CD4-positive, alpha-beta T cell treated with Interleukin-12 subunit alpha and Interleukin-12 subunit beta, for 1 hour (primary cell): ENCODE results near the gene OBSCN.
"Not testable (repeated sequence)": the region's sequence is repeated elsewhere in the genome, so short reads cannot be mapped to it uniquely, and the experiment has no call there.

Source experiments
- DNase-seq: peaks from one replicate; pipeline ENCODE4 v3.0.0-alpha.2; 2020

OBSCN gene

DNA sequence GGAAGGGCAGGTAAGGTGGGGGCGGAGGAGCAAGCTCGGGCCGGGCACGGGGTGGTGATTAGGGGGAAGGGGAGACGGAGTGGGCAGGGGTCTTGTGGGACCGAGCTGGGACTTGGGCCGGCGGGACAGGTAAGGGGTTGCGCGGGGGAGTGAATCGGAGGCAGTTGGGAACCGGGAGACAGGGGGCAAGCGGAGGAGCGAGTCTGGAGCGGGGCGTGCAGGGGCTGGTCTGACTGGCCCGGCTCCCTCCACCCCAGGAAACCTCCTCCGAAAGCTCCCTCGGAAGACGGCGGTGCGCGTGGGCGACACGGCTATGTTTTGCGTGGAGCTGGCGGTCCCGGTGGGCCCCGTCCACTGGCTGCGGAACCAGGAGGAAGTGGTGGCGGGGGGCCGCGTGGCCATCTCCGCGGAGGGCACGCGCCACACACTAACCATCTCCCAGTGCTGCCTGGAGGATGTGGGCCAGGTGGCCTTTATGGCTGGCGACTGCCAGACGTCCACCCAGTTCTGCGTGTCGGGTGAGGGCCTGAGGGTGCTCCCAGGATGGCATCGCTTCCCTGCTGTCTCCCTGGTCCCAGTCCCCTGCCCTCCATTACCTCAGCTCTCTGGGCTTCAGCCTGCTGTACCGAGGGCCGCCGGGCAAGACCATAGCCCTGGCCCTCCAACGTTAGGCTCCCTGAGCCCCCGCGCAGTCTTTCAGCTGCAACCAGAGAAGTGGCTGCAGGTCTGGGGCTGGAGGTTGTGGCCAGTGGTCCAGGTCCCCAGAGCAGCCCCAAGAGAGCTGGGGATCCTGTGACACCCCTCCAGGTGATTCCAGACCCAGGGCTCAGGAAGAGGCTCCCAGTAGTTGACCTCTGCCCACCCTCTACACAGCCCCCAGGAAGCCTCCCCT lies 6.3 kb downstream of the OBSCN start:
- DNase-seq = no peak

DNA sequence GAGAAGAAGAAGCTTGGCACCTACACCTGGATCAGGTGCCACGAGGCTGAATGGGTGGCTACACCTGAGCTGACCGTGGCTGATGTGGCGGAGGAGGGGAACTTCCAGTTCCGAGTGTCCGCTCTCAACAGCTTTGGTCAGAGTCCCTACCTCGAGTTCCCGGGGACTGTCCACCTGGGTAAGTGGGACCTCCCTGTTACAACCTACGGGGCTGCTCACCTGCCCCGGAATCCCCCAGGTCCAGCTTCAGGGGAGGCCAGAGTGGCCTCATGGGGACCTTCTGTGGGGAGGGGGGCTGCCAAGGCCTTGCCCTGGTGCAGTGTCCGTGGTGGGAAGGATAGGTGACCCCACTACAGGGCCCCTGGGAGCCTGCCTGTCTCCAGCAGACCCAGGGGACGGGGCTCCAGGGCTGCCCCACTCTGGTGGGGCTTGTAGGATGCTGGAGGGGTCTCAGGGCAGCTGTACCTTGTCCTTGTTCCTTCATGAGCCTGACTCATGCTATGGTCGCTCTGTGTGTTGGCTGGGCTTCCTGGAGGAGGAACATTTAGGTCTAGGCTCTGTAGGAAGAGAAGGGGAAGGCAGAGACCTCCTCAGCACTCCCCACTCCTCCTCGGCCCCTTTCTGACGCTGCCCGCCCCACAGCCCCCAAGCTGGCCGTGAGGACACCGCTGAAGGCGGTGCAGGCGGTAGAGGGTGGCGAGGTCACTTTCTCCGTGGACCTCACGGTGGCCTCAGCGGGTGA lies 7.2 kb downstream of the OBSCN start:
- DNase-seq = no peak

DNA sequence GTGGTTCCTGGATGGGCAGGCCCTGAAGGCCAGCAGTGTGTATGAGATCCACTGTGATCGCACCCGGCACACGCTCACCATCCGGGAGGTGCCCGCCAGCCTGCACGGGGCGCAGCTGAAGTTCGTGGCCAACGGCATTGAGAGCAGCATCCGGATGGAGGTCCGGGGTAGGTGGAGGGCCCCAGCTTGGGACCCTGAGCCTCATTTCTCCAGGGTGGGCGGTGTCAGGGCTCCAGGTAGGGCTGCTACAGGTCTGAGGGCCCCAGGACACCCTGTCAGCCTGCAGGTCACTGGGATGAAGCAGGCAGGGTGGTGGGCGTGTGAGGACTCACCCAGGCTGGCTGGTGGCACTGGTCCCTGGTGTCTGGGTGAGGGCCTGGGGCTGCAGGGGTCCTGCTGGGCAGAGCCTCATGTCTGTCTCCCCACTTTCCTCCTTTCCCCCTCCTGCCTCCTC lies 7.8 kb downstream of the OBSCN start:
- DNase-seq = no peak

DNA sequence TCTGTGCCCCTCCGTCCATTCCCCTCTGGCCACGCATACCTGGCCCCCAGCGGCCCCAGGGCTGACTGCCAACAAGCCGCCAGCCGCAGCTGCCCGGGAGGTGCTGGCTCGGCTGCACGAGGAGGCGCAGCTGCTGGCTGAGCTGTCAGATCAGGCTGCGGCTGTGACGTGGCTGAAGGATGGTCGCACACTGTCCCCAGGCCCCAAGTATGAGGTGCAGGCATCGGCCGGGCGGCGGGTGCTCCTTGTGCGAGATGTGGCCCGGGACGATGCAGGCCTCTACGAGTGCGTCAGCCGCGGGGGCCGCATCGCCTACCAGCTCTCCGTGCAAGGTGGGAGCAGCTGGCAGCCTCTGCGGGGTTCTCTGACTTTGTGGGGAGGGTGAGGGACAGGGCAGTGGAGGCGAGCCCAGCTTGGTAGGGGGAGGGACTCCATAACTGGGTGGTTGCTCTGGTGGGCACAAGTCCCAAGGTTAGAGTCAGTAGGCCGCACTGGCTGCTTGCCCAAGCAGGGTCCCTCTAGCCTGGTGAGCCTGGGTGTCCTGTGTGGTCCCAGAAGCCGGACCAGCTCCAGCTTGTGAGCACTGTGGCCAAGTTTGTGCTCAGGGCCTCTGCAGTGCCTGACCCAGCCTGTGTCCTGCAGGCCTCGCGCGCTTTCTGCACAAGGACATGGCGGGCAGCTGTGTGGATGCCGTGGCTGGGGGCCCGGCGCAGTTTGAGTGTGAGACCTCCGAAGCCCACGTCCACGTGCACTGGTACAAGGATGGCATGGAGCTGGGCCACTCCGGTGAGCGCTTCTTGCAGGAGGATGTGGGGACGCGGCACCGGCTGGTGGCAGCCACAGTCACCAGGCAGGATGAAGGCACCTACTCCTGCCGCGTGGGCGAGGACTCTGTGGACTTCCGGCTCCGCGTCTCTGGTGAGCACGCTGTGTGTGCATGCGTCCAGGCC lies 8.8 kb downstream of the OBSCN start:
- DNase-seq = no peak

DNA sequence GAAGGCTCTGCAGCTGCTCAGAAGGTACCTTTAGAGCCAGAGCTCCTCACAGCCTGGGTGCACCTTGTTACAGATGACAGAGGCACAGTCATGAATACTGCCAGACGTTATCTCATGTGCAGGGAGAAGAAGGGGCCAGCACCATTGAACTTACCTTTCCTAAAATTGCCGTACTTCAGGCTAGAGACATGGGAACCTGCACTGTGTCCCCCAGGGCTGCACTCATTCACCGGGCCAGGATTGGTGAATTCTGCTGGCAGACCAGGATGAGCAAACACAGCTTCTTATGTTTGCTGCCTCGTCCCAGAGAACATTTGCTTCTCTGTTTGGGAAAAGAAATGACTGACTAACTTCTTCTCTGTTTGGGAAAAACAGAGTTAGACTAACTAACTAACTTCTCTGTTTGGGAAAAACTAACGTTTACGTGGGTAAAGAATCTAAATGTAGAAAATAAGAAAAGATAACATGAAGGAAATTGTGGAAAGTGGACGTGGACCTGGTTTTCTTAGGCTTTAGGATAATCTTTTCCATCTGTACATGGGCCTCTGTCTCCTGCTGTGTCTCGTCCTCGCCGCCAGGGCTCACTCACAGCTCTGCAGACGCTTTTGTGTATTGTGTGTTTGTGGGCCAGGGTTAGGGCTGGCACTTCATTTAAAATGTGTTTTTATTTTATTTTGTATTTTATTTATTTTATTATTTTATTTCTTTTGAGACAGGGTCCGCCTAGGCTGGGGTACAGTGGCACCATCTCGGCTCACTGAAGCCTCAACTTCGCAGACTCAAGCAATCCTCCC lies 9.9 kb downstream of the OBSCN start:
- DNase-seq = no peak

DNA sequence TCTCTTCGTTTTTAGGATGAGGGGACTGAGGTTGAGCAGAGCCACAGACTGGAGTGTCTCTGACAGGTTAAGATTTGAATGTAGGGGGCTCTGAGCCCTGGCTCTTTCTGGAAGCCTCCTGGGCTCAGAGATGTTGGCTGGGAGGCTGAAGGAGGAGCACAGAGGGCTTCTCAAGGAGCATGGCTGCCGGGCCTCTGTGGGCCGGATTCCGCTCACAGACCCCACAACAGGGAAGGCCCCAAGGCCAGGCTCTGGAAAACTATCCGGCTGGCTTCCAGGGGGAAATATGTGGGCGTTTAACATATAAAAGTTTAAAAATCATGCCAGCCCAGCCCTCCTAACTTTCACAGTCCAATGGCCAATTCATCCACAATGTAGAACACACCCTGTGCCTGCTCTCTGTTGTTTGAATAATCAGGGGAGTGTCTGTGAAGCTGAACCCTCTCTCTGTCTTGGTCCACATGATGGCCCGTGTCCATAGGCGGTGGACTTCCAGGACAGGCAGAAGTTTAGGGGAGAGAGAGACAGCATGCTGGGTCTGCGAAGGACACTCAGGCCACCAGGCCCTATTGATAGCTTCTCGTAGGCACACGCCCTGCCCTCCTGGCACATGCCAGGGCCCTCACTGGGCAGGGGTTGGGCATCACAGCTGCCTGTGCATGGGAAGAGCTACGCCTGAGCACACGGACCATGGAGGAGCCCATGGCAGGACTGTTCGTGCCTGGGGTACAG lies 10.8 kb downstream of the OBSCN start:
- no peak for DNase-seq

DNA sequence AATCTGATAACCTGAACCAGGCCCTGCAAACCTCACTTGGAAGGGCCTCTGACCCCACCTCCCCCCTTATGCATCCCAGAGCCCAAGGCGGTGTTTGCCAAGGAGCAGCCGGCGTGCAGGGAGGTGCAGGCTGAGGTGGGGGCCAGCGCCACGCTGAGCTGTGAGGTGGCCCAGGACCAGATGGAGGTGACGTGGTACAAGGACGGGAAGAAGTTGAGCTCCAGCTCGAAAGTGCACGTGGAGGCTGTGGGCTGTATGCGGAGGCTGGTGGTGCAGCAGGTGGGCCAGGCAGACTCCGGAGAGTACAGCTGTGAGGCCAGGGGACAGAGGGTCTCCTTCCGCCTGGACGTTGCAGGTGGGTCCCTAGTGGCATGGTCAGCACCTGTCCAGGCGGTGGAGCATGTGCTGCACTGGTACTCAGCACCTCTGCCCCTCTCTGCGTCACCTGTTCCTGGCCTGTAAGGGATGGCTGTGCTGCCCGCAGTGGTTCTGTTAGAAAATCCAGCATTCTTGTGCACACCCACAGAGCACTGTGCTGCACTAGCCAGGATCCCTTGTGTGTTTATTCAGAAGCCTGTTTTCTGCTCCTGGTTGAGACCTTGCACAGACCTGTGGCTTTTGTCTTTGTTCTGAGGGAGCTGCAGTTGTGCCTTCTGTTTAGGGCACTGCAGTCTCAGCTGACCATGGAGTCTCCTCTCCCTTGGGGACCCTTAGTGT lies 11.6 kb downstream of the OBSCN start:
- DNase-seq = no peak

DNA sequence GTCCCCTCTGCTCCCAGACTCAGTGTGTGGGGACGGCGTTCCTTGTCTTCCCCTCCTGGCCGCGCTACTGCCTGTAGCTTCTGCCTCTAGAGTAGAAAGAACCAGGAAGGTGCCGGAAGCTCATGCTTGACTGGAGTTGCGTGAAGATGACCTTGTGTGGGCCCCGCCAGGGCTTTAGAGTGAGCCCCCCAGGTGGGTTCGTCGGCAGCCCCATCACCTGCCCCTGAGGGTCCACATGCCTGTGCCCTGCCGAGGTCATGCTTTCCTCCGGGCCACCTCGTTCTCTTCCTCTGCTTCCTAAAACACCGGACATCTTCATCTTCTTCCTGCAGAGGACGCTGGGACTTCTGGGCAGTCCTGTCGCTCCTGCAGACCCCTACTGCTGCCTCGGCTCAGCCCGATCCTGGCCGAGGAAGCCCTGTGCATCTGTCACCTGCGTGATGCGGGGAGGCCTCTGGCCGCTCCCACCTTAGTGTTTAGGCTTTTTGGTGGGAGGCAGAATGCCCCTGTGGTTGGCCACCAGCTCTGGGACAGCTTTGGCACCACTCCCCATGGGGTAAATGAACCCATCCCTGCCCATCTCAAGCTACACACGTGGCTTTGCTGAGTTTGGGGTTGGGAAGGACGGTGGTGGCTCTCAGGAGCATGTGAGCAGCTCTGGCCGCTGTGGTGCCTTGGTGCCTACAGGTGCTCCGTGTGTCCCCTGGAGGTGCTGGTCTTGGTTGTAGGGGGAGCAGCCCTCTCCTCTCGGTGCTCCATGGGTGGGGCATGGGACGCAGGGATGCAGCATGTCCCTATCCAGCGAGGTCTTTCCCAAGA lies 12.3 kb downstream of the OBSCN start:
- no peak for DNase-seq

DNA sequence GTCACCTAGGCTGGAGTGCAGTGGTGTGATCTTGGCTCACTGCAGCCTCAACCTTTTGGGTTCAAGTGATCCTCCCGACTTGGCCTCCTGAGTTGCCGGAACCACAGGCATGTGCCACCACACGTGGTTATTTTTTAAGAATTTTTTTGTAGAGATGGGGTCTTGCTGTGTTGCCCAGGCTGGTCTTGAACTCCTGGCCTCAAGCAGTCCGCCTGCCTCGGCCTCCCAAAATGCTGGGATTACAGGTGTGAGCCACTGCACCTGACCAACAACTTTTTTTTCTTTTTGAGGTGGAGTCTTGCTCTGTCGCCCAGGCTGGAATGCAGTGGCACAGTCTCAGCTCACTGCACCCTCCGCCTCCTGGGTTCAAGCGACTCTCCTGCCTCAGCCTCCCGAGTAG lies 13.3 kb downstream of the OBSCN start:
- DNase-seq = not testable (repeated sequence)

DNA sequence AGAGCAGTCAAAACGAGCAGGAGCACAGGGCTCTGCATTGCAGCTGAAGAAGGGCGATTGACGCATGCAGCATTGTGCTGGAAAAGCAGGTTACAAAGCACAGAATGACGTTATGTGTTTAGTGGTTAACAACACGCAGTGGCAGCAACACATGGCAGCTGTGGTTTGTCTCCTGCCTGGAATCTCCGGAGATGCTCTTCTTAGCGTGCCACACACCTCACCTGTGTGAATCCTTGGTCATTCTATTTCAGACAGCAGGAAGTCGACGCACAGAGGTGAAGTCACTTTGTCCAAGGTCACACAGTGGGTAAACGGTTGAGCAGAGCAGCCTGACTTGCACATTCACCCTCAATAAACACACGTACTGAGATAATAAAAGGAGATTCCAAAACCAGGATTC lies 14.7 kb downstream of the OBSCN start:
- no peak for DNase-seq

DNA sequence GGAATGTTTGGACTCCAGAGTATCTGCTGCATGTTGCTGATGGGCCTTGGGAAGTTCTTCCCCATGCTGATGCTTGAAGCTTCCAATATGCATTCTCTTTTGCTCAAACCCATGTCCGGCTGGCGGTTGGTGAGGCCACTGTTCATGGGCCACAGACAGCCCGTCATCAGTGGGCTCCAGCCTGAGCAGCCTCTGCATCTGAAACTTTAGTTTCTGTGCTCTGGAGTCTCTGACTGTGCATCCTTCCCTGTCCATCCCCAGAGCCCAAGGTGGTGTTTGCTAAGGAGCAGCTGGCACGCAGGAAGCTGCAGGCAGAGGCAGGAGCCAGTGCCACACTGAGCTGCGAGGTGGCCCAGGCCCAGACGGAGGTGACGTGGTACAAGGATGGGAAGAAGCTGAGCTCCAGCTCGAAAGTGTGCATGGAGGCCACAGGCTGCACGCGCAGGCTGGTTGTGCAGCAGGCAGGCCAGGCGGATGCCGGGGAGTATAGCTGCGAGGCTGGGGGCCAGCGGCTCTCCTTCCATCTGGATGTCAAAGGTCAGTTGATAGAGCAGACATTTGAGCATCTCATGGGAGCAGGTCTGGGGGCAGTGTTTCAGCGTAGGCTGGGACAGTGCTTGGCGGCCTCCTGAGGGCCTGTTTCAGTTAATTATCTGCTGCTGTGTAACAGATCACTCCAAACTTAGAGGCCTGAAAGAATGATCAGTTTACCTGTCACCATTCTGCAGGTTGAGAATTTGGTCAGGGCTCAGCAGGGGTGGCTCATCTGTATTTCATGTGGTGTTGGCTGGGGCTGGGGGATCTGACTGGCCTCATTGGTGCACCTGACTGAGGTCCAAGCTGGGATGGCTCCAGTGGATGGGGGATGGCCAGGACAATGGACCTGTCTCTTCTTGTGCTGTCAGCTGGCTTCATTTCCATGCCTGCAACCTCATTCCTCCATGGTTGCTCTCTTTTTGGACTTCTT lies 16.6 kb downstream of the OBSCN start:
- no peak for DNase-seq

DNA sequence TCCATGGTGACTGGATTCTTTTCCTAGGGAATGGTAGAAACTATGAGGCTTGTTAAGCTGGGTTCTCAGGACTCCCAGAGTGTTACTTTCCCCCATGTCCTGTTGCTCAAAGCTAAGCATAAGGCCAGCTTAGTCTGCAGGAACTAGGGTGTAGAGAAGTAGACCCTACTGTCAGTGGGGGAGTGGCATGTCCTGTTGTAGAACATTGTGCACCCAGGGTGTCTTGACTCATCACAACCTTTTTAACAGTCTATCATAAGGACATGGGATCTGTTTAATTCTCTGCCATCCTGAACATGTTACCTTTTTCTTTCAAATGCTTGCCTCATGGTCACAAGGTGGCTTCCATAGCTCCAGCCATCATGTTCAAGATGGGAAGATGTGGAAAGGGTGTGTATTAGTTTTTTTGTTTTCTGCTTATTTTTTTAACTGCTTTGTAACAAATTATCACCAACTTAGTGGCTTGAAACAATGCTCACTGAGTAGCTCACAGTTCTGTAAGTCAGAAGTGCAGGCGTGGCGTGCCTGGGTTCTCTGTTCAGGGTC lies 17.4 kb downstream of the OBSCN start:
- no peak for DNase-seq

DNA sequence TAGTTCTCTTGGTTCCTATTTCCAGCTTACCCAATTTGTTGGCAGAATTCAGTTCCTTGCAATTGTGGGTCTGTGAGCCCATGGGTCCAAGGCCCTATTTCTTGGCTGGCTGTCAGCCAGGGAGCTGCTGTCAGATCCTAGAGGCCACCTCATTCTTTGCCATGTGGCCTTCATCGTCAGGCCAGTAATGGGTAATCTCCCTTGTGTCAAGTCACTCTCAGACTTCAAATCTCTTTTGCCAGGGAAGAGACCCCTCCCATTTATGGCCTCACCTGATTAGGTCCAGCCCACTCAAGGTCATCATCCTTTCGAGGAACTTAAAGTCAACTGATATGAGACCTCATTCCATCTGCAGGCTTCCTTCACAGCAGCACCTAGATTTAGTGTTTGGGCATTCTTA lies 17.9 kb downstream of the OBSCN start:
- no peak for DNase-seq

DNA sequence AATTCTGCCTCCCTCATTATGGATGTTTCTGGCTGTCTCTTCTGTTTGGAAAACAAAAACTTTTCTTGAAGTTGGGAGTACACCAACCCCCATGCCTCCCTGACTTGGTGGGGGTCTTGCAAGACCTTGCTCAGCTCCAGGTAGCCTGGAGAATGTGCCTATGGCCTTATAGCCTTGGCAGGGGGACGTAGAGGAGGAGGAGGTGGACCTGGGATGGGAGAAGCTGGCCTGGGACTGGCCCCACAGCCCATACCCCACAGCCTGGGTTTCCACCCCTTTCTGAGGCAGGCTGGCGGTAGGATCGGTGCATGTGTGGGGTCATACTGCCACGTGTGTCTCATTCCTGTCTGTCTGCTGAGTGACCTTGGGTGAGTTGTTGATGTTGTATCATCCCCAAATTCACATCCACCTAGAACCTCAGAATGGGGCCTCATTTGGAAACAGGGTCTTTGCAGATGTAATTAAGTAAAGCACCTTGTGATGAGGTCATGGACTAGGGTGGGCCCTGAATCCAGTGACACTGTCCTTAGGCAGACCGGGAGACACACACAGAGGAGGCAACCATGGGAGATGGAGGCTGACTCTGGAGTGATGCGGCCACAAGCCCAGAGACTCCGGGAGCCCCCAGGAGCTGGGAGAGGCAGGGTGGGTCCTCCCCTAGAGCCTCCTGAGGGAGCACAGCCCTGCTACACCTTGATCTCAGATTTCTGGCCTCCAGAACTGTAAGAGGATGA lies 18.5 kb downstream of the OBSCN start:
- DNase-seq = no peak

DNA sequence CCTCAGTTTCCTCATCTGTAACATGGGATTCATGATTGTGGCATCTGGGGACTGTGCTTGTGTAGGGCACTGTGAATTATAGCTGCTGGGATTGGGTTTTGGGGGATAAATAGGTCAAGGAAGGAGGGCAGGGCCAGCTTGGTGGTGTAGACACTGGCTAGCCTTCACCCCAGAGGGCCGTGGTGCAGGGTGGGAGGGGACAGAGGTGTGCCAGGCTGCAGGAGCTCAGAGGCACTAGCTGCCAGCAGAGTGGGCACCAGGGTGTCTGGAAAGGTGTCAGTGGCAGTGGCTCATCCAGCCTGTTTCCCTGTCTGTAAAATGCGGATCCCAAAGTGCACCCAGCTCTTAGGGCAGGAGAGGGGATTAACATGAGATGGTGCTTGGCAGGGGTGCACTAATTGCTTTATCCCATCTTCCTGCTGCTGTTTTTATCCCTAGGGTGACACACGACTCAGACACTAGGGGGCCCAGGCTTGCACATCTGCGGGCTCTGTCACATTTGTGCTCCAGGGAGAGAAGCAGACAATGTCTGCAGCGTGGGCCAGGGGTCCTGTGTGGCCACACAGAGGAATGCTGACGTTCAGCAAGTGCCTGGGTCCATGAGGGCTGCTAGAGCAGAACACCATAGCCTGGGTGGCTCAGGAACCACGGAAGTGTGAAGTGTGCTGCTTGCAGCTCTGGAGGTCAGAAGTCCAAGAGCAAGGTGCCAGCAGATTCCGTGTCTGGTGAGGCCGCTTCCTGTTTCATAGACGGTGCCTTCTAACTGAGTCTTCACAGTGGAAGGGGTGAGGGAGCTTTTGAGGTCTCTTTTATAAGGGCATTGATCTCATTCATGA lies 19.3 kb downstream of the OBSCN start:
- DNase-seq = no peak

DNA sequence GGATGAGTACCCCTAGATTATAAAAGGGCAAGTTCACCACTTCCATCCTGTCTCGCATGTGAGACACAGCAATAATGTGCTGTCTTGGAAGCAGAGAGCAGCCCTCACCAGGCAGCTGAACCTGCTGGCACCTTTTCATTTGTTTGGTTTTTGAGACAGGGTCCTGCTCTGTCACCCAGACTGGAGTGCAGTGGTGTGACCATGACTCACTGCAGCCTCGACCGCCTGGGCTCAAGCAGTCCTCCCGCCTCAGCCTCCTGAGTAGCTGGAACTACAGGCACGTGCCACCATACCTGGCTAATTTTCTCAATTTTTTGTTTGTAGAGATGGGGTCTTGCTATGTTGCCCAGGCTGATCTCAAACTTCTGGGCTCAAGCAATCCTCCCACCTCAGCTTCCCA lies 20.3 kb downstream of the OBSCN start:
- not testable (repeated sequence) for DNase-seq
